ENCODE measurements around the gene ATG7. TPM values are rescaled to one million over a fixed set of nuclear protein-coding genes. Genes with fewer than 3 reads are reported as not detected.

The ATG7 gene
- total RNA-seq, 1 donor from 2014 or later: 40.3 TPM

- H3K36me3 Mint-ChIP-seq: no peaks in the 10 kb centered on the region
- H3K27me3 Mint-ChIP-seq (ENCODE audit: low read depth): peaks cover 31% of the 10 kb centered on the region
- H3K4me3 Mint-ChIP-seq: no peak overlapping the region
- H3K27ac Mint-ChIP-seq: no peak overlapping the region
- no peak for DNase-seq (ENCODE audit: low spot score in 2 of 2, unreplicated experiment in 2 of 2)
- no peaks in the 10 kb centered on the region for H3K9me3 Mint-ChIP-seq
- TF ChIP-seq, protein P1, sequence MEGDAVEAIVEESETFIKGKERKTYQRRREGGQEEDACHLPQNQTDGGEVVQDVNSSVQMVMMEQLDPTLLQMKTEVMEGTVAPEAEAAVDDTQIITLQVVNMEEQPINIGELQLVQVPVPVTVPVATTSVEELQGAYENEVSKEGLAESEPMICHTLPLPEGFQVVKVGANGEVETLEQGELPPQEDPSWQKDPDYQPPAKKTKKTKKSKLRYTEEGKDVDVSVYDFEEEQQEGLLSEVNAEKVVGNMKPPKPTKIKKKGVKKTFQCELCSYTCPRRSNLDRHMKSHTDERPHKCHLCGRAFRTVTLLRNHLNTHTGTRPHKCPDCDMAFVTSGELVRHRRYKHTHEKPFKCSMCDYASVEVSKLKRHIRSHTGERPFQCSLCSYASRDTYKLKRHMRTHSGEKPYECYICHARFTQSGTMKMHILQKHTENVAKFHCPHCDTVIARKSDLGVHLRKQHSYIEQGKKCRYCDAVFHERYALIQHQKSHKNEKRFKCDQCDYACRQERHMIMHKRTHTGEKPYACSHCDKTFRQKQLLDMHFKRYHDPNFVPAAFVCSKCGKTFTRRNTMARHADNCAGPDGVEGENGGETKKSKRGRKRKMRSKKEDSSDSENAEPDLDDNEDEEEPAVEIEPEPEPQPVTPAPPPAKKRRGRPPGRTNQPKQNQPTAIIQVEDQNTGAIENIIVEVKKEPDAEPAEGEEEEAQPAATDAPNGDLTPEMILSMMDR (IDR thresholded peaks at IDR 0.05; ENCODE audit: unreplicated experiment): no peak
- H3K4me1 Mint-ChIP-seq: no peaks in the 10 kb centered on the region
These were observed 42.1 kb upstream of the ATG7 start for GRCh38 chr3:11230125-11230524.

GRCh38 chr3:11230832-11231231 lies 41.4 kb upstream of the ATG7 start:
- Mint-ChIP-seq H3K27me3 (ENCODE audit: low read depth) (peaks cover 32% of the 10 kb centered on the region), H3K4me1 (no peaks in the 10 kb centered on the region), H3K36me3 (no peaks in the 10 kb centered on the region), H3K4me3 (no peak overlapping the region), H3K9me3 (no peaks in the 10 kb centered on the region), H3K27ac (no peak overlapping the region)
- TF ChIP-seq, protein P1 (IDR thresholded peaks at IDR 0.05; ENCODE audit: unreplicated experiment): no peak
- DNase-seq (ENCODE audit: low spot score in 2 of 2, unreplicated experiment in 2 of 2): no peak

DNA sequence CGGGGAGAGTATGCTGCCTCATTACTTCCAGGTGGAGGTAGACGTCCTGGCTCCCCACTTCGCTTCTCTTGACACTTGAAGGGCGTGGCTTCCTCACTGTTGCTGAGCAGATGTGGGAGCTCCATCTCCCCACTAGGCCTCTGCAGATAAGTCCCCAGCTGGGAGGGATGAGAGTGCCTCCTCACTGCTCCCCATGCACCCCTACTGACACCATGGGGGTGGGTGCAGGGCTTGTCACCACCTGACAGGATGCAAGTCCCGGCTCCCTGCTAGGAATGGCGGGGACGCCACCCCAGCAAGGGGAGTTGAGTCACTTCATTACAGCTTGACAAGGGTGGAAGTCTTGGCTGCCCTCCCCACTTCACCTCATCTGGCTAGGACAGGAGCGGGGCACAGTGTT lies 36.8 kb upstream of the ATG7 start:
- TF ChIP-seq, protein P1 (IDR thresholded peaks at IDR 0.05; ENCODE audit: unreplicated experiment): no peak
- DNase-seq (ENCODE audit: low spot score in 2 of 2, unreplicated experiment in 2 of 2): no peak
- Mint-ChIP-seq H3K9me3 (peaks cover 12% of the 10 kb centered on the region), H3K4me1 (peaks cover 3% of the 10 kb centered on the region), H3K27ac (no peak overlapping the region), H3K36me3 (no peaks in the 10 kb centered on the region), H3K4me3 (no peak overlapping the region), H3K27me3 (ENCODE audit: low read depth) (peaks cover 29% of the 10 kb centered on the region)

DNA sequence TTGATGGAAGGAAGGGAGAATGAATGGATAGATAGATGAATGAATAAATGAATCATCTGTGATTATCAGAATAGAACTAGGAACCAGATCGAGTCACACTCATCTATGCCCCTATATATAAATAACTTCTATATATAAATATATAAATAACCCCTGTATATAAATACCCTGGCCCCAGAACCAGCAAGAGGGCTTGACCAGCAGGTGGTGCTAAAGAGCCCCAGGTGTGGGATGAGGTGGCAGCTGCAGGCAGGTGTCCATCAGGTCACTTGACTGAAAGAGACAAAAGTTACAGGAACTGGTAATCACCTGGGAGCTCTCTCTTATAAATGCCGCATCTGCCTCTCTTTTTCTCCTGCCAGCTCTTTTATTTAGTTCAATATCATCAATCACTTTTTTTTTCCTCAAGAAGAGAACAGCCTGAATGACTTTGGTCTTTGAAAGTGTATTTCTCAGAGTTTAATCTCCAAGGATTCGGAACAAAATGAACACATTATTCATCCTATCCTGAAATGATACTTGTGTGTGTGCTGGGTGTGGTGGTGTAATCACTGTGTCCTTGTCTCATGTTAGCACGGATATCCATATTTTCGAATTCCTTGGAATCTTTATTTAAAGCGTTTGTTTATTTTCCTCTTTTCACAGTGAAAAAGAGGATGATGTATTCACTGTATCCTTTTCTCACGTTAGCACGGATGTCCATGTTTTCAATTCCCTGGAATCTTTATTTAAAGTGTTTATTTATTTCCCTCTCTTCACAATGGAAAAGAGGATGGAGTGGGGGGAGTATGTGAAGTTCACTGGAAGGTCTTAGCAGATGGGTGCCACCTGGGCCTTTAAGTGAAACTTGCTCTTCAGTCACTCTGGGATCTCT lies 35.4 kb upstream of the ATG7 start:
- TF ChIP-seq, protein P1 (IDR thresholded peaks at IDR 0.05; ENCODE audit: unreplicated experiment): peak; percentile 70
- DNase-seq (ENCODE audit: low spot score in 2 of 2, unreplicated experiment in 2 of 2): peak; percentile 49 to 75
- peaks cover 22% of the 10 kb centered on the region for H3K27me3 Mint-ChIP-seq (ENCODE audit: low read depth)

GRCh38 chr3:11238060-11238459 lies 34.1 kb upstream of the ATG7 start:
- Mint-ChIP-seq H3K4me1 (peaks cover 4% of the 10 kb centered on the region), H3K27ac (peak overlapping the region; percentile 87), H3K36me3 (no peaks in the 10 kb centered on the region), H3K27me3 (ENCODE audit: low read depth) (peaks cover 13% of the 10 kb centered on the region), H3K9me3 (peaks cover 12% of the 10 kb centered on the region), H3K4me3 (no peak overlapping the region)
- no peak for DNase-seq (ENCODE audit: low spot score in 2 of 2, unreplicated experiment in 2 of 2)
- TF ChIP-seq, protein P1 (IDR thresholded peaks at IDR 0.05; ENCODE audit: unreplicated experiment): no peak

More for the DNA sequence above, 35.4 kb upstream of the ATG7 start:
- Mint-ChIP-seq H3K27ac (no peak overlapping the region), H3K4me3 (no peak overlapping the region), H3K4me1 (peaks cover 4% of the 10 kb centered on the region), H3K36me3 (no peaks in the 10 kb centered on the region), H3K9me3 (peaks cover 12% of the 10 kb centered on the region)
